ENCODE data around the gene WASF3.

DNA sequence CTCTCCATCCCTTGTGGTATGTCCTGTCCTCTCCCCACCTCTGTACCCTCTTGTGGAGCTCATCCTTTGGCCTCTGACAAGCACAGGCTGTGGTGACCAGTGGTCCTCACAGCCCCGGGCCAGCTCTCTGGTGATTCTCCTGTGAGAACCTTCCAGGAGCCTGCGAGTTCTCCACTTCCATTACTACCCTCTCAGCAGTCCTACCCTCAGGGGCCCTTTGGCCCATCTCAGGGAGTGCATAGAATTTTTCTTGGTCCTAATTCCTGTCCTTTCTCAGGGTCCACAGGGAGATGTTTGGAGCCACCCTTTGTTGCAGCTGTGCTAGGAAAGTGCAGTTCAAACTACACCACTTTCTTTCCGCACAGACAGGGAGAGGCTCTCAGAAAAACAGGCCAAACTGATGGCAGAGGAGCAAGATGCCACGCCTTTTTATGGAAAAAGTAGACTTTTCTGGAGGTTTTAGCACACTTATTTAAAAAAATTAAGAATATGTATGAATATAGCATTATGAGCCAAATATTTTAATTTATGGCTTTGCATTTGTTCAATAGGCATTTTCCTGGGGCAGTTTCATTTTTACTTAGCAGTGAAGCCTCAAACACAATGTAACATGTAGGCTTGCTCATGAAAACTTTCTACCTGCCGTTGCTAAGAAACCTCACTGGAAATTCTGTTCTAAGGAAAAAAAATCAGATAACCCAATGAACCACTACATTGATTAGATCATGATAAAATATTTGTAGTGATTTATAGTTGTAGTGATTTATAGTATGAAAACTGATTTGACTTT, 111.1 kb downstream of the WASF3 start:
- TF ChIP-seq GABPA (IDR thresholded peaks at IDR 0.05; ENCODE audit: low read depth, low read length), result no peak
- TF ChIP-seq GABPA (CRISPR knock-in tag; IDR thresholded peaks at IDR 0.05; ENCODE audit: low read depth), result no peak
- no peak for TF ChIP-seq ZNF75D (CRISPR knock-in tag; IDR thresholded peaks at IDR 0.05; ENCODE audit: borderline replicate concordance)
- no peak for TF ChIP-seq IKZF1 (IDR thresholded peaks at IDR 0.05)
- TF ChIP-seq RAD21 (CRISPR knock-in tag; IDR thresholded peaks at IDR 0.05), result no peak
- no peak for TF ChIP-seq NFYC (CRISPR knock-in tag; IDR thresholded peaks at IDR 0.05)

Measured in HepG2 (cell line).